ENCODE measurements around the gene FBXL7. TPM values are rescaled to one million over a fixed set of nuclear protein-coding genes. Genes with fewer than 3 reads are reported as not detected.

Gene FBXL7
- total and polyA plus RNA-seq, 9 of the 15 experiments (the other 6 are each of a cell fraction or from before 2014, with no cell fraction given), result 0.04 to 0.08 TPM; not detected in 7

- TF ChIP-seq, protein P1, sequence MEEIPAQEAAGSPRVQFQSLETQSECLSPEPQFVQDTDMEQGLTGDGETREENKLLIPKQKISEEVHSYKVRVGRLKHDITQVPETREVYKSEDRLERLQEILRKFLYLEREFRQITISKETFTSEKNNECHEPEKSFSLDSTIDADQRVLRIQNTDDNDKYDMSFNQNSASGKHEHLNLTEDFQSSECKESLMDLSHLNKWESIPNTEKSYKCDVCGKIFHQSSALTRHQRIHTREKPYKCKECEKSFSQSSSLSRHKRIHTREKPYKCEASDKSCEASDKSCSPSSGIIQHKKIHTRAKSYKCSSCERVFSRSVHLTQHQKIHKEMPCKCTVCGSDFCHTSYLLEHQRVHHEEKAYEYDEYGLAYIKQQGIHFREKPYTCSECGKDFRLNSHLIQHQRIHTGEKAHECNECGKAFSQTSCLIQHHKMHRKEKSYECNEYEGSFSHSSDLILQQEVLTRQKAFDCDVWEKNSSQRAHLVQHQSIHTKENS (CRISPR knock-in tag; IDR thresholded peaks at IDR 0.05), result no peak
- TF ChIP-seq ZNF780A (CRISPR knock-in tag; IDR thresholded peaks at IDR 0.05), result no peak
- TF ChIP-seq SIN3B (IDR thresholded peaks at IDR 0.05; ENCODE audit: low read depth), result no peak
- no peak for TF ChIP-seq FOXK1 (CRISPR knock-in tag; IDR thresholded peaks at IDR 0.05; ENCODE audit: borderline replicate concordance)
- TF ChIP-seq BACH1 (tag; IDR thresholded peaks at IDR 0.05), result no peak
- TF ChIP-seq ZNF586 (CRISPR knock-in tag; conservative IDR thresholded peaks at IDR 0.05), result no peak
These were observed 307.9 kb downstream of the FBXL7 start (continued) for GRCh38 chr5:15807871-15808270.

DNA sequence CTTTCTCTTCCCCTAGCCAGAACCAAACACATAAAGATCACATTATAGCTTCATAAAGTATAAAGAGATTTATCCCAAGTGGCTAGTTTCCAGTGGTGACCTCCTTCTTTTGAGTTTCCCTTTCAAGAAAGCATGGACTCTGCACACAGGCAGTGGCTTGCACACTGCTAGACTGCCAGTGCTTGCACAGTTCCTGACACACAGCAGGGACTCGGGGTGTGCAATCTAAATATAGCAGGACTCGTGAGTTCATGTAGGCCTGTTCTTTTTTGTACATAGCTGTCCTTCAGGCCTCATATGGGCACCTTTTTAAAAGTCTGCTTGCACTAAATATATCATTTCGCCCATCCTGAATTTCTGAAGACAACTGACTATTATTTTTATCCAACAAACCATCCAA is 308.6 kb downstream of the FBXL7 start:
- no peaks in the 10 kb centered on the region for H3K9me1 ChIP-seq (ENCODE audit: control insufficient read depth, insufficient read depth, low read length)
- H3K9me3 ChIP-seq (replicated peaks; ENCODE audit: control insufficient read depth, insufficient read depth, low read depth, low read length), result 0 out of 2 replicates have a peak, but pooled peaks cover 1% of the 10 kb centered on the region
- in situ Hi-C loops (cut with MboI) (no loop called here), intact Hi-C loops (cut with micrococcal nuclease) (no loop called here)
- TF ChIP-seq PTRF (tag; IDR thresholded peaks at IDR 0.05) (no peak), ZC3H11A (IDR thresholded peaks at IDR 0.05; ENCODE audit: low read depth, low read length) (no peak), ZNF217 (CRISPR knock-in tag; IDR thresholded peaks at IDR 0.05) (no peak), E2F3 (CRISPR knock-in tag; IDR thresholded peaks at IDR 0.05) (no peak), TFAM (CRISPR knock-in tag; conservative IDR thresholded peaks at IDR 0.05) (no peak), ZNF586 (CRISPR knock-in tag; conservative IDR thresholded peaks at IDR 0.05) (no peak), NR3C1 (CRISPR knock-in tag; IDR thresholded peaks at IDR 0.05) (no peak)
- TF ChIP-seq, protein P2, sequence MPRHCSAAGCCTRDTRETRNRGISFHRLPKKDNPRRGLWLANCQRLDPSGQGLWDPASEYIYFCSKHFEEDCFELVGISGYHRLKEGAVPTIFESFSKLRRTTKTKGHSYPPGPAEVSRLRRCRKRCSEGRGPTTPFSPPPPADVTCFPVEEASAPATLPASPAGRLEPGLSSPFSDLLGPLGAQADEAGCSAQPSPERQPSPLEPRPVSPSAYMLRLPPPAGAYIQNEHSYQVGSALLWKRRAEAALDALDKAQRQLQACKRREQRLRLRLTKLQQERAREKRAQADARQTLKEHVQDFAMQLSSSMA (CRISPR knock-in tag; IDR thresholded peaks at IDR 0.05), result no peak
- BruUV-seq (replicated peaks), result no TSS peak
- H3K36me3 ChIP-seq (ENCODE audit: control insufficient read depth, insufficient read depth, low read length), result no peaks in the 10 kb centered on the region
- H2AFZ ChIP-seq (ENCODE audit: low read depth, low read length), result no peak overlapping the region
- no peak overlapping the region for H3K4me3 ChIP-seq
- no peaks in the 10 kb centered on the region for H3K4me1 ChIP-seq (replicated peaks in 1 of 2; ENCODE audit: control insufficient read depth in 2 of 2, insufficient read depth in 2 of 2, low read length in 2 of 2)
- no peak for ATAC-seq
- 0% methylated on average over 3 of the region's 3 CpGs for WGBS (ENCODE audit: insufficient coverage, low coverage, missing lambda C conversion rate)
- H4K20me1 ChIP-seq (replicated peaks; ENCODE audit: control insufficient read depth, insufficient read depth, low read length), result no peaks in the 10 kb centered on the region
- no peaks in the 10 kb centered on the region for H3K27me3 ChIP-seq (ENCODE audit: control insufficient read depth in 2 of 2, insufficient read depth in 2 of 2, low read length in 2 of 2)
- no peak overlapping the region for H3K9ac ChIP-seq (ENCODE audit: insufficient read depth in 1 of 2, low read depth in 2 of 2, low read length in 2 of 2)
- POLR2A ChIA-PET, result no interaction called here
- FAIRE-seq, result no peak
- H3K27ac ChIP-seq (ENCODE audit: extremely low read depth, low read depth, low read length), result no peak overlapping the region
- no peaks in the 10 kb centered on the region for H3K79me2 ChIP-seq (ENCODE audit: control insufficient read depth, insufficient read depth, low read length)
- DNase-seq (ENCODE audit: extremely low read depth in 1 of 4, low spot score in 3 of 4), result no peak
- CTCF ChIA-PET (ENCODE audit: low intra/inter-chr PET ratio), result no interaction called here
- no peak overlapping the region for H3K4me2 ChIP-seq (ENCODE audit: insufficient read depth, low read length)

Data from K562 (cell line).